NCI-H2107 (cell line): Measurements from ENCODE around the gene FBXO10.
A peak's percentile ranks its signal among the peaks of the same experiment; 100 is the strongest.
"Not testable (repeated sequence)": the region's sequence is repeated elsewhere in the genome, so short reads cannot be mapped to it uniquely, and the experiment has no call there.

ENCODE experiments used
- DNase-seq: peaks from one replicate; lab custom pipeline; 2025; lab: John Stamatoyannopoulos, UW

Gene FBXO10

GRCh38 chr9:37551468-37551867 is 24.7 kb downstream of the FBXO10 start:
- no peak for DNase-seq

- no peak for DNase-seq
These were observed 25.4 kb downstream of the FBXO10 start for GRCh38 chr9:37550781-37551180.

GRCh38 chr9:37549527-37549926 is 26.7 kb downstream of the FBXO10 start:
- no peak for DNase-seq

- no peak for DNase-seq
These were observed 28.8 kb downstream of the FBXO10 start for GRCh38 chr9:37547328-37547878.

GRCh38 chr9:37543468-37543867 is 32.7 kb downstream of the FBXO10 start:
- DNase-seq: no peak

GRCh38 chr9:37542895-37543294 is 33.3 kb downstream of the FBXO10 start:
- DNase-seq: no peak

- no peak for DNase-seq
These were observed 33.7 kb downstream of the FBXO10 start for GRCh38 chr9:37542488-37542887.

- no peak for DNase-seq
These were observed 34.7 kb downstream of the FBXO10 start for GRCh38 chr9:37541465-37541864.

GRCh38 chr9:37540634-37541033 is 35.5 kb downstream of the FBXO10 start:
- no peak for DNase-seq

- no peak for DNase-seq
These were observed 36.5 kb downstream of the FBXO10 start for GRCh38 chr9:37539634-37540033.

- no peak for DNase-seq
These were observed 38.1 kb downstream of the FBXO10 start for GRCh38 chr9:37538099-37538498.

GRCh38 chr9:37534901-37535300 is 41.3 kb downstream of the FBXO10 start:
- DNase-seq: no peak

- no peak for DNase-seq
These were observed 41.8 kb downstream of the FBXO10 start for GRCh38 chr9:37534412-37534811.

GRCh38 chr9:37531699-37532098 is 44.5 kb downstream of the FBXO10 start:
- DNase-seq: no peak

GRCh38 chr9:37528652-37529471 is 47.3 kb downstream of the FBXO10 start:
- DNase-seq: peak; percentile 79

GRCh38 chr9:37523916-37524315 is 52.3 kb downstream of the FBXO10 start:
- DNase-seq: no peak

- no peak for DNase-seq
These were observed 53.2 kb downstream of the FBXO10 start for GRCh38 chr9:37522971-37523370.

GRCh38 chr9:37521111-37521510 is 55.1 kb downstream of the FBXO10 start:
- DNase-seq: no peak

- no peak for DNase-seq
These were observed 55.5 kb downstream of the FBXO10 start for GRCh38 chr9:37520641-37521040.

GRCh38 chr9:37517923-37518322 is 58.3 kb downstream of the FBXO10 start:
- DNase-seq: no peak

GRCh38 chr9:37515620-37516258 is 60.4 kb downstream of the FBXO10 start:
- no peak for DNase-seq

- DNase-seq: no peak
These were observed 61.2 kb downstream of the FBXO10 start for GRCh38 chr9:37514999-37515398.

GRCh38 chr9:37514415-37514814 is 61.8 kb downstream of the FBXO10 start:
- DNase-seq: not testable (repeated sequence)
